Skin of body (tissue), 2 donors: ENCODE results near the gene GH2. TPM values are rescaled to one million over a fixed set of nuclear protein-coding genes. Genes with fewer than 3 reads are reported as not detected.
"Not testable (repeated sequence)": the region's sequence is repeated elsewhere in the genome, so short reads cannot be mapped to it uniquely, and the experiment has no call there.

Experiments
- DNase-seq: peaks from one replicate; lab custom pipeline; 2025; lab: John Stamatoyannopoulos, UW
- total RNA-seq: library from RNA; depleted of rRNA; stranded (reverse); fragments of >200 nt; gene quantifications from one replicate; pipeline ENCODE4 v1.2.3, GENCODE V29; 2014

Gene GH2
- total RNA-seq, result not detected

DNA sequence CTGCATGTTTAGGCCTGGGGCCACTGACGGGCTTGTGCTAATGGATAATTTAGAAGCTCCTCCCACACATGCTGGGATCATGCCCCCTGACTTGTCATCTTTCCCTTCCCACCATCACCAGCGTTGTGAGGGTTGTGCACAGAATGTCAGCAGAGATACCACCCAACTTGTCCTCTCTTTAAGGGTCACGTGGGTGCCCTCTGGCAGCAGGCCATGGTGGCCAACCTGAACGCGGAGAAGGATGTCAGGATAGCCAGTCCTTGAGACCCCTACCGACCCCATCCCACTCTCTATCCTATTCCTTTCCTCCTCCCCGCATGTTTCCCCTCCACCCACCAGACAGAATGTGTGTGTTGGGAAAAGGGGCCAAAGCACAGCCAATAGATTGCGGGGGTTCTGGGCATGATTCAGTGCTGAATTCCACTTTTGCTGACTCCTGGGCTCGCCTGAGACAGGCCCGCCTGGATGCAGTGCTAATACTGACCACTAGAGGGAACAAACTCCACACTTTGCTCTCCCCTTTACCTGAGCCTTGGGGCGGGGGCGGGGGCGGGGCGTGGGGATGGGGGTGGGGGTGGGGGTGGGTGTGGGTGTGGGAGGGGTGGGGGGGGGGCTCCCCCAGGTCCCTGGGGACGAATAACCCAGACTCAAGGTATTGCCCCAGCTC, at the start of gene GH2:
GH2 (minus strand) TSS at position 10 of the 667 bp plus-strand sequence. CDS start 143 bp downstream, outside the sequence.
- DNase-seq, result no peak

- no peak for DNase-seq
Measured at GRCh38 chr17:63930951-63931575, 49.3 kb upstream of the GH2 start.

DNA sequence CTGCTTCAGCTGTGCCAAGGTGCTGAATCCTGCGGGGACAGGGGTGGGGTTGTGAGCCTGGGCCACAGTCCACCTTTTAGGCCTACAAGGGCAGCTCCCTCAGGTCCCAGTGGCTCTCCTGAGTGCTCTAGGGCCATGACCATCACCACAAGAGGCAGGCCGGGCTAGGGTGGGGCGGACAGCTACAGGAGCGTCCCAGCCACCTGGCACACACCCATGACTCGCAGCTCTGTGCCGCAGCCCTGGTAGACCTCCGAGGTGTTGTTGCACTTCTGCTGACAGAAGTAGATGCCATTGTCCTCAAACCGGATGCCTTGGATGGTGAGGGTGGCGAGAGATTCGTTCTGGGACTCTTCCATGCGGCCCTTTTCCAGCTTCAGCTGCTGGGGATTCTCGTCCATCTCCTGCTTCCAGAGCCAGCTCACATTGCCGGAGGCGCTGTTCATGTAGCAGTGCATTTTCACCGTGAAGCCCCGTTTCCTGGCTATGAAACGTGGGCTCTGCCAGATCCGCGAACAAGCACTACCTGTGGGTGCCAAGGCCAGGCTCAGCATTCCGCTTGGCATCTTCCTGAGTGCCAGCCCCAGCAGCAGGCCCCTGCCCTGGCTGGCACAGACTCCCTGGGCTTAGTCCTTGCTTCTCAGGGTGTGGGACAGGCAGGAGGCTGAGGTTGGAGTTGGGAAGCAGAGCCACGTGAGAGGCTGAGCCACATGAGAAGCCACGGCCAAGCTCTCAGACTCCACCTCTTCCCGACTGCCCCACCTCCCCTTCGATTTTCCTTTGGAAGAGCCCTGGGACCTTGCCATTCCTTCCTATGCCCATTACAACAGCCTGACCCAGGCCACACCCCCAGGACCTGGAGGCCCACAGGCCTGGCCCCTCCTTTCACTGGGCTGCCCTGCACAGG, 48.4 kb upstream of the GH2 start:
- no peak for DNase-seq

DNA sequence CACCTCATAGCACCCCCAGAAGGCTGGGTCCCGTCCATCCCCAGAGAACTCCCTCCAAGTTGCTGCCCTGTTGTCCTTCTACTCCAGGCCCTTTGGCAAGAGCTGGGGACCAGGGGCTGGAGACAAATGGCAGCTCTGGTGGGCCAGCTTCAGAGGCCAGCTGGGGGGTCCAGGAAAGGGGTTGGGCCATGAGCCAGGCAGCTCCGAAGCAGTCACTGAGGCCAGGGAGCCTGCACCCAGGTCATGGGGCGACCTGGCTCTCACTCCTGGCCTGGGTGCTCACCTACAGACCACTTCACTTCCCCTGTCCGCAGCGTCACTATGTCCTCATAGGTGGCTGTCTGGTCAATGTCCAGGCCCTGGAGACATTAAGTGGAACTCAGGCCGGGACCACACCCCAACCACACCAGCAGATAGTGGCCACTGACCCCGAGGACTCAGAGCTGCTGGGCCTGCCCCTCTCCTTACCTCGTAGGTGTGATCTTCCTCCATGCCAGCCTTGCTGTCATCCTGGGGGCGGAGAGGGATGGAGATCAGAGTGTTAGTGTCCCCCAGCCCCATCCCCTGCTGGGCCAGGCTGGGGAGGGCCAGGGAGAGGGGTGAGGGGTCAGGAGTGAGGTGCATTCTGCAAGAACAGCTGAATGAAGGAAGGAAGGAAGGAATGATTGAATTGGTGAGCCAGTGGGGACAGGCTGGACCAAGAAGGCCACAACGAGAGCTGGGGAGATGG, 47.4 kb upstream of the GH2 start:
- no peak for DNase-seq

GRCh38 chr17:63928172-63928666, 46.5 kb upstream of the GH2 start:
- DNase-seq, result no peak

- no peak for DNase-seq
Measured at GRCh38 chr17:63927464-63928171, 45.9 kb upstream of the GH2 start.

DNA sequence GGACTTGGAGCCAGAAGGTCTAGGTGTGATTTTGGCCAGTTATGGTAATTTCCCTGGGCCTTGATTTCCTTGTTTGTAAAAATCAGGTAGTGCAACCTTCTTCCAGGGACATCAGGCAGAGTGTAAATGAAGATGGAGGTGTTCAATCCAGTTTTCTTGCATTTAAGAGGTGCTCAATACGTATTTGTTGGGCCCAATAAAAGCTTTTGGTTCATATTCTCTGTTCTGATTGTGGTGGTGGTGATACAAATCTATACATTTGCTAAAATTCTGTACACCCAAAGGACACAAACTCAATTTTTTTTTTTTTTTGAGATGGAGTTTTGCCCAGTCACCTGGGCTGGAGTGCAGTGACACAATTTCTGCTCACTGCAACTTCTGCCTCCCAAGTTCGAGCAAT, 44.4 kb upstream of the GH2 start:
- DNase-seq, result no peak

GRCh38 chr17:63925615-63926014, 43.9 kb upstream of the GH2 start:
- DNase-seq, result no peak

GRCh38 chr17:63922402-63922801, 40.7 kb upstream of the GH2 start:
- not testable (repeated sequence) for DNase-seq

GRCh38 chr17:63920779-63921178, 39.0 kb upstream of the GH2 start:
- DNase-seq, result not testable (repeated sequence)

- DNase-seq, result not testable (repeated sequence)
Measured at GRCh38 chr17:63920050-63920449, 38.3 kb upstream of the GH2 start.

GRCh38 chr17:63919311-63919723, 37.6 kb upstream of the GH2 start:
- peak; percentile 10 for DNase-seq

- DNase-seq, result not testable (repeated sequence)
Measured at GRCh38 chr17:63918789-63919305, 37.1 kb upstream of the GH2 start, which contains the start of gene GH1. GH1 (minus strand) TSS chr17:63918839; CDS start chr17:63918776, 63 bp downstream.

DNA sequence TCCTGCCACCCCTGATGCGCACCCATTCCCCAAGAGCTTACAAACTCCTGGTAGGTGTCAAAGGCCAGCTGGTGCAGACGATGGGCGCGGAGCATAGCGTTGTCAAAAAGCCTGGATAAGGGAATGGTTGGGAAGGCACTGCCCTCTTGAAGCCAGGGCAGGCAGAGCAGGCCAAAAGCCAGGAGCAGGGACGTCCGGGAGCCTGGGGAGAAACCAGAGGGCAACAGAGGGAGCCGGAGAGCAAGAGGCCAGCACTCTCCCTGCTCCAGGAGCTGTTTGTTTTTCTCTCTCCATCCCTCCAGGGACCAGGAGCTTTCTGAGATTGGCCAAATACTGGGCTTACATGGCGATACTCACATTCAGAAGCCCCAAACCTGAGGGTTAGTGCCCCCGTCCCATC, 36.6 kb upstream of the GH2 start:
- no peak for DNase-seq

DNA sequence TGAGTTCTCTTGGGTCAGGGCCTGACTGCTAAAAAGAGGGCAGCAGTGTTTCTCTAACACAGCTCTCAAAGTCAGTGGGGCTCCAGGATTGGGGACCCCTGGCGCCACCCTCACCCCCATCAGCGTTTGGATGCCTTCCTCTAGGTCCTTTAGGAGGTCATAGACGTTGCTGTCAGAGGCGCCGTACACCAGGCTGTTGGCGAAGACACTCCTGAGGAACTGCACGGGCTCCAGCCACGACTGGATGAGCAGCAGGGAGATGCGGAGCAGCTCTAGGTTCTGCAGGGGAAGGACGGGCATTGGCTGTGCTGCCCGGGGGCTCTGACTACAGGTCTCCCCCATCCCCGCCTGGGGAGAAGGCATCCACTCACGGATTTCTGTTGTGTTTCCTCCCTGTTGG, 35.9 kb upstream of the GH2 start:
- DNase-seq, result no peak

- not testable (repeated sequence) for DNase-seq
Measured at GRCh38 chr17:63917206-63917605, 35.5 kb upstream of the GH2 start.

- DNase-seq, result no peak
Measured at GRCh38 chr17:63916566-63917185, 34.9 kb upstream of the GH2 start.

GRCh38 chr17:63915753-63916152, 34.0 kb upstream of the GH2 start:
- not testable (repeated sequence) for DNase-seq

DNA sequence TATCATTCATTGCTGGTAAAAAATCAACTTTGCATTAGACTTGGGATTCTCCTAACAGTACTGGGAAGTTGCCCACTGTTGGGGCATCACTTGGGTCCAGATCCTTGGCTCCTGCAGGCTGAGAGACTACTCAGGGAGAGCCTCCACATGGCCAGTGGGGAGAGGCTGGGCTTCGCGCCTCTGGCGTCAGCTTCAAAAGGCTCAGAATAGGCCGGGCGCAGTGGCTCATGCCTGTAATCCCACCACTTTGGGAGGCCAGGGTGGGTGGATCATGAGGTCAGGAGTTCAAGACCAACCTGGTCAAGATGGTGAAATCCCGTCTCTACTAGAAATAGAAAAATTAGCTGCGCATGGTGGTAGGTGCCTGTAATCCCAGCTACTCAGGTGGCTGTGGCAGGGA, 32.7 kb upstream of the GH2 start:
- DNase-seq, result no peak

- DNase-seq, result no peak
Measured at GRCh38 chr17:63911657-63912100, 29.9 kb upstream of the GH2 start.
